AG04449 (cell line): ENCODE results near the gene FEM1B.

Experiments used
- CTCF ChIA-PET: fragments of 350-600 bp; formaldehyde crosslinking; extraction: SDS; loops from one replicate; lab custom pipeline; 2021; ENCODE audit warnings: antibody characterized with exemption; lab: Yijun Ruan, JAX
- POLR2A ChIA-PET: fragments of 400-600, 350-600 bp; formaldehyde crosslinking; extraction: SDS; loops from one replicate; lab custom pipeline; 2020; ENCODE audit warnings: antibody characterized with exemption, inconsistent platforms; lab: Yijun Ruan, JAX
- DNase-seq: peaks from one replicate; pipeline ENCODE4 v3.0.0-alpha.2; 2010; ENCODE audit warnings: low read depth, low spot score
- H3K4me3 ChIP-seq: 2 replicates; pipeline ENCODE4 v1.5.1; 2011; ENCODE audit warnings: low read depth, mild to moderate bottlenecking, control low read depth, low read length
- TF ChIP-seq, protein P1 (sequence below): IDR thresholded peaks from one replicate; pipeline ENCODE4 v1.5.1; 2011; ENCODE audit warnings: mild to moderate bottlenecking, moderate library complexity, low read length, control low read depth, inconsistent platforms; ENCODE audit not compliant: insufficient read depth; ENCODE audit errors: missing control alignments

The FEM1B gene

DNA sequence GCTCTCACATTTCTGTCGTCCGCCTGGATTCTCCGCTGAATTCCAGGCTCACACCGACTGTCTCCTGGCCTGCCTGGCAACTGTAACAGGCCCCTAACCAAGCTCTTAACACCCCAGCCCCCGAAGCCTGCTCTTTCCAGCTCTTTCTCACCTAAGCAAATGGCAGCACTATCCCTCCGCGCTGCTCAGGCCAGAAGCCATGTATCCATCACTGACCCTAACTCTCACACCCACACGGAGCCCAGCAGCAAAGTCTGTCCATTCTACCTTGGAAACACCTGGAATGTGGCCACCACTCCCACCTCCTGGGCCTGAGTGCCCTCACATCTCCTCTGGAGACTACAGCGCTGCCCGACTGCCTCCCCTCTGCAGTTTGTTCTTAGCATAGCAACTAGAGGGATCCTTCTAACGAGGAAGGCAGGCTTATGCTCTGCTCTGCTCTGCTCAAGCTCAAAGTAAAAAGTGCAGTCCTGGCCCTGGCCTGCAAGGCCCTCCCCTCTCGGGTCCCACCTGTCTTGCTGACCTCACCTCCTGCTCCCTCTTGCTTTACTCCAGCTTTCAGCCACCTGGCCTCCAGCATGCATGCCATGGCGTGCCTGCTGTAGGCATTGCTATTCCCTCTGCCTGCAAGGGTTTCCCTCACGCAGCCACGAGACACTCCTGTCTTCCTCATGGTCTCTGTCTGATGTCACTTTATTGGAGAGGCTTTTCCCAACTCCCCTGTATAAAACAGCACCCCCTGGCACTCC, 27.2 kb downstream of the FEM1B start:
- no peak for DNase-seq
- ChIA-PET CTCF (interaction anchor here (1.0 to 5.0 kb wide), 8 partner anchors 11 to 571 kb away, joined by 4 to 68 read pairs (median 8); no protein-coding TSS in a partner anchor), POLR2A (interaction anchor here (0.7 kb wide), 1 partner anchor 51 kb away, joined by 4 read pairs; no protein-coding TSS in a partner anchor)
- TF ChIP-seq, protein P1, sequence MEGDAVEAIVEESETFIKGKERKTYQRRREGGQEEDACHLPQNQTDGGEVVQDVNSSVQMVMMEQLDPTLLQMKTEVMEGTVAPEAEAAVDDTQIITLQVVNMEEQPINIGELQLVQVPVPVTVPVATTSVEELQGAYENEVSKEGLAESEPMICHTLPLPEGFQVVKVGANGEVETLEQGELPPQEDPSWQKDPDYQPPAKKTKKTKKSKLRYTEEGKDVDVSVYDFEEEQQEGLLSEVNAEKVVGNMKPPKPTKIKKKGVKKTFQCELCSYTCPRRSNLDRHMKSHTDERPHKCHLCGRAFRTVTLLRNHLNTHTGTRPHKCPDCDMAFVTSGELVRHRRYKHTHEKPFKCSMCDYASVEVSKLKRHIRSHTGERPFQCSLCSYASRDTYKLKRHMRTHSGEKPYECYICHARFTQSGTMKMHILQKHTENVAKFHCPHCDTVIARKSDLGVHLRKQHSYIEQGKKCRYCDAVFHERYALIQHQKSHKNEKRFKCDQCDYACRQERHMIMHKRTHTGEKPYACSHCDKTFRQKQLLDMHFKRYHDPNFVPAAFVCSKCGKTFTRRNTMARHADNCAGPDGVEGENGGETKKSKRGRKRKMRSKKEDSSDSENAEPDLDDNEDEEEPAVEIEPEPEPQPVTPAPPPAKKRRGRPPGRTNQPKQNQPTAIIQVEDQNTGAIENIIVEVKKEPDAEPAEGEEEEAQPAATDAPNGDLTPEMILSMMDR: no peak
- H3K4me3 ChIP-seq: no peak overlapping the region

DNA sequence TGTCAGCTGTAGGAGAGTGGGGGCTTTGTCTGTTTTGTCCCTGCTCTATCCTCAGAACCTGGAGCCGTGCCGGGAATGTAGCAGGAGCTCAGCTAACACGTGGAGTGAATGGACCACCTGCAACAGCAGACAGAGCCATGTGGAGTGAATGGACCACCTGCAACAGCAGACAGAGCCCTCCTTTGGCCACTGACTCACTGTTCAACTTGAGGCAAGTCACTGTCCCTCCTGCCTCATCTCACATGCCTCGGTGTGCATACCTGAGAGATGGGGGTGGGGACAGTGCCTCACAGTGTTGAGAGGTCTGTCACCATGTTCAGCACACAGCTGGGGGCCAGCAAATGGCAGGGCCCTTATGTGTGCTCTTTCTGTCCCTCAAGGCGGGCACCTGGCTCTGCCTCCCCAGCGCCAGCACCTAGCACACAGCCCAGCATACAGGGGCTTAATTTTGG, 27.9 kb downstream of the FEM1B start:
- TF ChIP-seq, protein P1: no peak
- DNase-seq: no peak
- CTCF ChIA-PET: interaction anchor here (1.3 to 5.0 kb wide), 11 partner anchors 10 to 570 kb away, joined by 4 to 68 read pairs (median 9); no protein-coding TSS in a partner anchor
- H3K4me3 ChIP-seq: no peak overlapping the region
- POLR2A ChIA-PET: no interaction called here

DNA sequence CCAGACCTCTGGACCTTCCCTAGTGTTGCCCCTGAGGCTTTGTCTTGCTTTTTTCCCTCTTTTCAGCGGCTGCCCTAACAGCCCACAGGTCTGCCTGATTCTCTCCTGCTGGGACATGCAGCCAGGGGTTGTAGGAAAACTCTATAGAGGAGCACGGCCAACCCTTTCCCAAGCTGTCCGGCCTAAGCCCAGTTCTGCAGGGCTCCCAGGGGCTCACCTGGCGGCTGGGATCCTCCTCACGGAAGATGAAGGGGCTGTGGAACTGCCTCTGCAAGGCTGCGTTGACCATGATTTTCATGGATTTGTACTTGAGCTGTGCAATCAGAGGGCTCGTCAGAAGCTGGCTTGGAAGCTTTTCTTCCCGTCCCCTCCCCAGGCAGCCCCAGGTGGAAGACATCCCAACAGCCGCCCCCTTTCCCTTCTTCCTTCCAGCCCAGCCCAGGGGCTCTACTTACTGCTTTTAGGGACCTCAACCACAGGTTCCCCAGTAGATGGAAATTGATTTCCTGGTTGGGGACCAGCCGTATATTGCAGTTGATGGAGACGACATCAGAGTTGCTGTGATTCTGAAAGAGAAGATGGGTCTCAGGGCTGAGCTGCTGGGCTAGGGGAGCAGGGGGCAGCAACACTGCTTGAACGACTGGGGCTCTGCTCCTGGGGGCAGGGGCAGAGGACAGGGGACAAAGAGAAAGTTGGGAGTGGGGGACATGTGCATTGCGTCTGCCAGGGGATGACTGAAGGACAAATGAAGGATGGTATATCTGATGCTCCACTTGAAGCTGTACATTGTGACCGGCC, 29.8 kb downstream of the FEM1B start:
- POLR2A ChIA-PET: no interaction called here
- TF ChIP-seq, protein P1: no peak
- no peak overlapping the region for H3K4me3 ChIP-seq
- CTCF ChIA-PET: interaction anchor here (0.7 to 5.0 kb wide), 30 partner anchors 8 to 568 kb away, joined by 3 to 68 read pairs (median 5); no protein-coding TSS in a partner anchor
- DNase-seq: no peak

DNA sequence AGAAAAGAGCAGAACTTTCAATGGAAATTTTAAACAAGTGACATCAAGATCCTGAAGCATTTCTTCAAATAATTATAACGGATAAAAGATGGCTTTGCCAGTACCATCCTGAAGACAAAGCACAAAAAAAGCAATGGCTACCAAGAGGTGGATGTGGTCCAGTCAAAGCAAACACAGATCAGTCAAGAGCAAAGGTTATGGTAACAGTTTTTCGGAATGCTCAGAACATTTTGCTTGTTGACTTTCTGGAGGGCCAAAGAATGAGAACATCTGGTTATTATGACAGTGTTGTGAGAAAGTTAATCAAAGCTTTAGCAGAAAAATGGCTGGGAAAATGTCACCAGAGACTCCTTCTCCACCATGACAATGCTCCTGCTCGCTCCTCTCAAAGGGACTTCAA, 31.5 kb downstream of the FEM1B start:
- H3K4me3 ChIP-seq: no peak overlapping the region
- TF ChIP-seq, protein P1: no peak
- no peak for DNase-seq
- ChIA-PET CTCF (interaction anchor here (4.2 to 5.0 kb wide), 2 partner anchors 56 to 243 kb away, joined by 43 to 68 read pairs; no protein-coding TSS in a partner anchor), POLR2A (no interaction called here)

DNA sequence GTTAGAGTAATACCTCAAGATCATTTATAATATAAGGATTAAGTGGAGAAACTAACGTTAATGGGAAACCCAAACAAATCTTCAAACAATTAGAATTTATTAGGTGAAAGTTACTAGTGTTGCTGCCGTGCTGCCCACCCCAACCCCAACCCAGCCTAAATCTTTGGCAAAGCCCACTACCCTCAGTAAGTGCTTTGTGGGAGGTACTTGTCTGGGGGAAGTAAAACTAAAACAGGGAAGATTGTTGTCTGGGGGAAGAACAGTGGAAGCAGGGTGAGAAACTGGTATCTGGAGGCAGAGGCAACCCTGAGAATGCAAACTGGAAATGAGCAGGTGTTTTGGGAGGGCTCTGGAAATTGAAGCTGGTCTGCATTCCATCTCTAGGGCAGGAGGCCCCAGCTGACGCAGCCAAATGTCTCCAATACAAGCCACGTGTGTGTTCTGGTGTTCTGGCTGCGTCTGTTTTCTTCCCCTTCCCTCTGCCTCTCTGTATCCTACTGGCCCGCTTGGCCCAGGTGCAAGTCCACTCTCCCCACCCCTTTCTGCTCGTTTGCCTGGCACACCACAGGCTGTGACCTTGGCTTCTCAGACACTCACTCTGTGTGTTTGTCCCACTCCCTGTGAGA, 32.7 kb downstream of the FEM1B start:
- DNase-seq: no peak
- no peak overlapping the region for H3K4me3 ChIP-seq
- CTCF ChIA-PET: interaction anchor here (1.3 to 5.0 kb wide), 3 partner anchors 57 to 242 kb away, joined by 5 to 68 read pairs (median 6); no protein-coding TSS in a partner anchor
- POLR2A ChIA-PET: no interaction called here
- TF ChIP-seq, protein P1: no peak
